Measurements from ENCODE around the gene OTOA. TPM values are rescaled to one million over a fixed set of nuclear protein-coding genes. Genes with fewer than 3 reads are reported as not detected.
"Not testable (repeated sequence)": the region's sequence is repeated elsewhere in the genome, so short reads cannot be mapped to it uniquely, and the experiment has no call there.

The OTOA gene
- total and polyA plus RNA-seq, 9 donors: 0.05 to 0.18 (median 0.09) TPM; not detected in 1

- not testable (repeated sequence) for H3K36me3 ChIP-seq (ENCODE audit: control insufficient read depth, insufficient read depth, low read length); H3K27me3 ChIP-seq (ENCODE audit: control insufficient read depth, insufficient read depth, low read length); H3K9me3 ChIP-seq (replicated peaks; ENCODE audit: control insufficient read depth, low read depth, low read length); H3K4me3 ChIP-seq (ENCODE audit: low read length); H3K4me1 ChIP-seq (ENCODE audit: control insufficient read depth, insufficient read depth, low read length); DNase-seq; H3K27ac ChIP-seq (ENCODE audit: low read length)
- WGBS (ENCODE audit: insufficient coverage): no CpG with 5 or more reads among the region's 3 CpGs
Observed at GRCh38 chr16:21793310-21793709, 129.5 kb downstream of the OTOA start.

GRCh38 chr16:21798601-21799000 lies 134.8 kb downstream of the OTOA start:
- not testable (repeated sequence) for DNase-seq; H3K36me3 ChIP-seq (ENCODE audit: control insufficient read depth, insufficient read depth, low read length); H3K27me3 ChIP-seq (ENCODE audit: control insufficient read depth, insufficient read depth, low read length); H3K4me3 ChIP-seq (ENCODE audit: low read length); H3K9me3 ChIP-seq (replicated peaks; ENCODE audit: control insufficient read depth, low read depth, low read length); H3K27ac ChIP-seq (ENCODE audit: low read length); H3K4me1 ChIP-seq (ENCODE audit: control insufficient read depth, insufficient read depth, low read length)
- WGBS (ENCODE audit: insufficient coverage): no CpG with 5 or more reads among the region's 3 CpGs

- H3K27me3 ChIP-seq (ENCODE audit: control insufficient read depth, insufficient read depth, low read length); H3K4me3 ChIP-seq (ENCODE audit: low read length); H3K36me3 ChIP-seq (ENCODE audit: control insufficient read depth, insufficient read depth, low read length); H3K4me1 ChIP-seq (ENCODE audit: control insufficient read depth, insufficient read depth, low read length); H3K27ac ChIP-seq (ENCODE audit: low read length); H3K9me3 ChIP-seq (replicated peaks; ENCODE audit: control insufficient read depth, low read depth, low read length): not testable (repeated sequence)
- no CpG with 5 or more reads among the region's 13 CpGs for WGBS (ENCODE audit: insufficient coverage)
- DNase-seq: peak; percentile 28
Observed at GRCh38 chr16:21801538-21802374, 138.0 kb downstream of the OTOA start.

- not testable (repeated sequence) for H3K4me3 ChIP-seq (ENCODE audit: low read length); H3K9me3 ChIP-seq (replicated peaks; ENCODE audit: control insufficient read depth, low read depth, low read length); H3K4me1 ChIP-seq (ENCODE audit: control insufficient read depth, insufficient read depth, low read length); DNase-seq; H3K36me3 ChIP-seq (ENCODE audit: control insufficient read depth, insufficient read depth, low read length); H3K27ac ChIP-seq (ENCODE audit: low read length); H3K27me3 ChIP-seq (ENCODE audit: control insufficient read depth, insufficient read depth, low read length)
- WGBS (ENCODE audit: insufficient coverage): no CpG with 5 or more reads among the region's 2 CpGs
Observed at GRCh38 chr16:21802375-21802663, 138.6 kb downstream of the OTOA start.

Other genes starting within 250 kb of the OTOA start
- gene METTL9, start 64.4 kb upstream of the OTOA start, total RNA-seq: 126 TPM
- 100 to 1,000 TPM in 3 of 8 donors, 10 to 100 TPM in 5; 89.6 to 122 (median 96.4) TPM for gene METTL9, start 64.4 kb upstream of the OTOA start, polyA plus RNA-seq (ENCODE audit: insufficient read depth in 1 of 8, insufficient read length in 8 of 8, low replicate concordance in 1 of 8)
- gene IGSF6, start 11.4 kb upstream of the OTOA start, total RNA-seq: 2.5 TPM
- gene IGSF6, start 11.4 kb upstream of the OTOA start, polyA plus RNA-seq (ENCODE audit: insufficient read depth in 1 of 8, insufficient read length in 8 of 8, low replicate concordance in 1 of 8): 1 to 10 TPM; 2.3 to 3.7 (median 2.9) TPM
- 33.1 TPM for gene NPIPB4, start 193.8 kb downstream of the OTOA start, total RNA-seq
- gene NPIPB4, start 193.8 kb downstream of the OTOA start, polyA plus RNA-seq (ENCODE audit: insufficient read depth in 1 of 8, insufficient read length in 8 of 8, low replicate concordance in 1 of 8): 100 to 1,000 TPM in 2 of 8 donors, 10 to 100 TPM in 6; 16.2 to 116 (median 47.9) TPM

Measured in muscle of leg (tissue), 11 donors.